ENCODE measurements around the gene C9orf85.

- TF ChIP-seq CTCF (IDR thresholded peaks at IDR 0.05 in 2 of 3, conservative IDR thresholded peaks at IDR 0.05 in 1 of 3; ENCODE audit: insufficient read depth in 2 of 3, low read depth in 1 of 3, low read length in 3 of 3) = no peak
- no peak for TF ChIP-seq ELF4 (CRISPR knock-in tag; IDR thresholded peaks at IDR 0.05)
- TF ChIP-seq KDM1A (IDR thresholded peaks at IDR 0.05) = no peak
- no peak for TF ChIP-seq MYC (IDR thresholded peaks at IDR 0.05; ENCODE audit: low read depth, low read length)
- TF ChIP-seq MYC (CRISPR knock-in tag; IDR thresholded peaks at IDR 0.05; ENCODE audit: borderline replicate concordance, low read depth) = no peak
- TF ChIP-seq NR2C1 (IDR thresholded peaks at IDR 0.05) = no peak
- TF ChIP-seq NR2C1 (tag; IDR thresholded peaks at IDR 0.05) = no peak
- TF ChIP-seq POLR2AphosphoS2 (IDR thresholded peaks at IDR 0.05; ENCODE audit: low read length) = no peak
- no peak for TF ChIP-seq POLR2A (conservative IDR thresholded peaks at IDR 0.05)
These were observed 47.8 kb upstream of the C9orf85 start for GRCh38 chr9:71863631-71864030.
